Activated CD8-positive, alpha-beta T cell treated with anti-CD3 and anti-CD28 coated beads, Interleukin-2, amount 10 ng/mL, durations not matched to agents 7 days and 5 days (primary cell): ENCODE data around the gene GPC5. TPM values are rescaled to one million over a fixed set of nuclear protein-coding genes. Genes with fewer than 3 reads are reported as not detected.
"Not testable (repeated sequence)": the region's sequence is repeated elsewhere in the genome, so short reads cannot be mapped to it uniquely, and the experiment has no call there.

Experiments used
- ATAC-seq: fragments of 150-1000 bp; cut with Tn5 transposase; one replicate; pipeline ENCODE4 v1.10.0; 2021; ENCODE audit warnings: moderate library complexity
- CTCF ChIA-PET: fragments of 350-600 bp; sonication (Branson Sonifier 250); formaldehyde crosslinking; loops from one replicate; lab custom pipeline; 2021; ENCODE audit warnings: antibody characterized with exemption; lab: Charles Lee
- POLR2A ChIA-PET: fragments of 350-600 bp; sonication (Branson Sonifier 250); formaldehyde crosslinking; loops from one replicate; lab custom pipeline; 2021; ENCODE audit warnings: antibody characterized with exemption; lab: Charles Lee
- DNase-seq: peaks from one replicate; pipeline ENCODE4 v3.0.0-alpha.2; 2020
- H3K27ac Mint-ChIP-seq: one replicate; pipeline ENCODE4 v1.8.0; 2021; ENCODE audit warnings: mild to moderate bottlenecking, mixed read lengths
- H3K27me3 Mint-ChIP-seq: one replicate; pipeline ENCODE4 v1.8.0; 2021; ENCODE audit warnings: low read depth, mixed read lengths
- H3K36me3 Mint-ChIP-seq: one replicate; pipeline ENCODE4 v1.8.0; 2021; ENCODE audit warnings: low read depth, mixed read lengths
- H3K4me1 Mint-ChIP-seq: one replicate; pipeline ENCODE4 v1.8.0; 2021; ENCODE audit warnings: low read depth, mixed read lengths
- H3K4me3 Mint-ChIP-seq: one replicate; pipeline ENCODE4 v1.8.0; 2021; ENCODE audit warnings: mild to moderate bottlenecking, mixed read lengths
- H3K9me3 Mint-ChIP-seq: one replicate; pipeline ENCODE4 v1.8.0; 2022; ENCODE audit warnings: mixed read lengths; ENCODE audit not compliant: insufficient read depth
- total RNA-seq, 2 experiments: library from RNA; stranded (reverse); gene quantifications; one replicate each; pipeline ENCODE4 v1.2.3, GENCODE V29; 2021

Gene GPC5
- total RNA-seq, 2 experiments from 2014 or later = not detected

DNA sequence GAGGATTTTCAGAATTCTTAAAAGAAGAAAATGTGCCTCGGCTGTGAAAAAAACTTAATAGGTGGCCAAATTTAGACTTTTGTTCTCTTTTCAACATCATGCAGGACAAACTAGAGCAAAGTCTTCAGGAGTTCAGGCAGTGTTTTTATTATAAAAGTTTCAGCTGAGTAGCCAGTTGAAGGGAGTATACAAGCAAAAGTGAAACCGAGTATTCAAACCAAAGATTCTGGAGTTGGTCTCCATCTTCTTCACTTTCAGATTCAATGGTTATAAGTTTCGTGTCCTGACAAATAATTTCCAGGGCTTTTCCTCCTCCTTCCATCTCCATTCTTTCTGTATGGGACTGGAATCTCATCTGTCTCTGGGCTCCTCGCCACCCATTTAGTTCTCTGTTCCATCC is 379.7 kb downstream of the GPC5 start:
- H3K36me3 Mint-ChIP-seq = no peaks in the 10 kb centered on the region
- POLR2A ChIA-PET = no interaction called here
- no peak overlapping the region for H3K4me3 Mint-ChIP-seq
- DNase-seq (no peak), ATAC-seq (no peak)
- CTCF ChIA-PET = no interaction called here
- H3K9me3 Mint-ChIP-seq = no peaks in the 10 kb centered on the region
- no peaks in the 10 kb centered on the region for H3K27me3 Mint-ChIP-seq
- H3K4me1 Mint-ChIP-seq = no peaks in the 10 kb centered on the region
- H3K27ac Mint-ChIP-seq = no peak overlapping the region

DNA sequence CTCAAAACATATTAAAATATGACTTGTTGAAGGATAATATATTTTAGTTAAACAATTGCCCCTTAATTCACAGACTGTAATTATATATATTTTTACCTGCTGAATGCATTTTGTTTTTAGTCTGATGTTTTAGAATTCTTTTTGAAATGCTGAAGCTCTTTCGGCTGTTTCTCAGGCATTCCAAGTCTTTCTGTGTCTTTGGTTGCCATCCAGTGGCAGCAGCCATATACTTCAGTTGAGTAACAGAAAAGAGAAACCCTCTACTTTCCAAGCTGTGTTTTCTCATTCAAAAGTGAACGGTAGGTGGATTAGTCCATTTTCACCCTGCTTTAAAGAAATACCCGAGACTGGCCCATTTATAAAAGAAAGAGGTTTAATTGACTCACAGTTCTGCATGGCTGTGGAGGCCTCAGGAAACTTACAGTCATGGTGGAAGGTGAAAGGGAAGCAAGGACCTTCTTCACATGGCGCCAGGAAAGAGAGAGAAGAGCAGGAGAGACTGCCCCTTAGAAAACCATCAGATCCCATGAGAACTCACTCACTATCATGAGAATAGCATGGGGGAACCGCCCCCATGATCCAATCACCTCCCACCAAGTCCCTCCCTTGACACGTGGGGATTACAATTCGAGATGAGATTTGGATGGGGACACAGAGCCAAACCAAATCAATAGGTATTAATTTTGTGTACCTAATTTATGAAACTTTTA is 383.7 kb downstream of the GPC5 start:
- CTCF ChIA-PET = interaction anchor here (0.9 kb wide), 1 partner anchor 8 kb away, joined by 3 read pairs; no protein-coding TSS in a partner anchor
- DNase-seq, H3K27ac Mint-ChIP-seq, H3K9me3 Mint-ChIP-seq, H3K4me1 Mint-ChIP-seq, H3K4me3 Mint-ChIP-seq, ATAC-seq, POLR2A ChIA-PET, H3K27me3 Mint-ChIP-seq, H3K36me3 Mint-ChIP-seq: not testable (repeated sequence)

- ChIA-PET POLR2A (no interaction called here), CTCF (no interaction called here)
- no peaks in the 10 kb centered on the region for H3K4me1 Mint-ChIP-seq
- DNase-seq (no peak), ATAC-seq (no peak)
- H3K4me3 Mint-ChIP-seq = no peak overlapping the region
- peaks cover 5% of the 10 kb centered on the region for H3K9me3 Mint-ChIP-seq
- no peak overlapping the region for H3K27ac Mint-ChIP-seq
- H3K27me3 Mint-ChIP-seq = no peaks in the 10 kb centered on the region
- H3K36me3 Mint-ChIP-seq = no peaks in the 10 kb centered on the region
These were observed 387.2 kb downstream of the GPC5 start for GRCh38 chr13:91785431-91786119.

- Mint-ChIP-seq H3K27ac (no peak overlapping the region), H3K4me3 (no peak overlapping the region), H3K4me1 (no peaks in the 10 kb centered on the region), H3K36me3 (no peaks in the 10 kb centered on the region), H3K9me3 (no peaks in the 10 kb centered on the region), H3K27me3 (no peaks in the 10 kb centered on the region)
- ChIA-PET POLR2A (no interaction called here), CTCF (no interaction called here)
- DNase-seq = no peak
- no peak for ATAC-seq
These were observed 393.6 kb downstream of the GPC5 start for GRCh38 chr13:91792054-91792453.

GRCh38 chr13:91797567-91797966 is 399.1 kb downstream of the GPC5 start:
- ChIA-PET POLR2A (no interaction called here), CTCF (no interaction called here)
- no peak overlapping the region for H3K27ac Mint-ChIP-seq
- H3K27me3 Mint-ChIP-seq = no peaks in the 10 kb centered on the region
- H3K9me3 Mint-ChIP-seq = no peaks in the 10 kb centered on the region
- H3K36me3 Mint-ChIP-seq = no peaks in the 10 kb centered on the region
- no peak overlapping the region for H3K4me3 Mint-ChIP-seq
- H3K4me1 Mint-ChIP-seq = no peaks in the 10 kb centered on the region
- no peak for DNase-seq
- no peak for ATAC-seq

DNA sequence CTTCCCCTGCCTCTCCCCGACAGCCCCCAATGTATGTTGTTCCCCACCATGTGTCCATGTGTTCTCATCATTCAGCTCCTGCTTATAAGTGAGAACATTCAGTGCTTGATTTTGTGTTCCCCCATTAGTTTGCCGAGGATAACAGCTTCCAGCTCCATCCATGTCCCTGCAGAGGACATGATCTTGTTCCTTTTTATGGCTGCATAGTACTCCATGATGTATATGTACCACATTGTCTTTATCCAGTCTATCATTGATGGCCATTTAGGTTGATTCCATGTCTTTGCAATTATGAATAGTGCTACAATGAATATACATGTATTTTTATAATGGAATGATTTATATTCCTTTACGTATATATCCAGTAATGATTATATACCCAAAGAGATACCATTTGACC is 399.9 kb downstream of the GPC5 start:
- H3K27ac Mint-ChIP-seq, H3K36me3 Mint-ChIP-seq, DNase-seq, H3K4me1 Mint-ChIP-seq, H3K4me3 Mint-ChIP-seq, CTCF ChIA-PET, H3K9me3 Mint-ChIP-seq, POLR2A ChIA-PET, ATAC-seq, H3K27me3 Mint-ChIP-seq: not testable (repeated sequence)

DNA sequence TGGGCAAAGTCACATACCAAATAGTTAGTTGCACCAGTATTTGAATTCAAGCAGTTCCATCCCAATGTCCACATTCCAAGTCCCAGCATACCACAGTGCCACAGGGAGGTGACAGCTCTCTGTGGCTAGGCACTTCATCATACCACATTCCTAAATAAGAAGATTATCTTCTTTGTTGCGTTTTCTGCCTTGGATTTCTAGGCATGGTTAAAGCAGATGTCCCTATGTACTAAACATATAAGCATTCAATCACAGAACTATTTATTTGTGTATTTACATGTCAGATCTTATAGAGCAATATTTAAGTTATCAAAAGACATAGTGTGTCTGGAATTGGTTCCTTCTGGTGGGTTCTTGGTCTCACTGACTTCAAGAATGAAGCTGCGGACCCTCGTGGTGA is 403.4 kb downstream of the GPC5 start:
- H3K27ac Mint-ChIP-seq, ATAC-seq, H3K9me3 Mint-ChIP-seq, H3K4me3 Mint-ChIP-seq, H3K4me1 Mint-ChIP-seq, CTCF ChIA-PET, POLR2A ChIA-PET, H3K27me3 Mint-ChIP-seq, H3K36me3 Mint-ChIP-seq, DNase-seq: not testable (repeated sequence)

DNA sequence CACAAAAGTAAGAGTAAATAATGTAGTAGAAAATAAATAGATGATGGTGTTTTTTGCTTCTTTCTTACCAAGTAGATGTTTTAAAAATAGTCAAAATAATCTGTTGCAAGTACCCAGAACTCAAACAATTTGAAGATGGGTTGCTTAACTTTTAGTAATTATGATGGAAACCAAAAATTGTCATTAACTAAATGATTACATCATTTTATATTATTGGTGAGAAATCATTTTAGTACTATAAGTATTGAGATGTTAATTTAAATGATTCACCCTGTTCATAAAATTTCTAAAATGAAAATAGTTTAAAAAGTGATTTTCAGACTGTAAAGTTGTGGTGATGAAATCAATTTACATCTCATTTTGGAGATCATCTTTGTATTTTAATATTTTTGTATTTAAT is 404.5 kb downstream of the GPC5 start:
- H3K36me3 Mint-ChIP-seq = no peaks in the 10 kb centered on the region
- ATAC-seq = no peak
- CTCF ChIA-PET = no interaction called here

GRCh38 chr13:91804724-91805123 is 406.3 kb downstream of the GPC5 start:
- Mint-ChIP-seq H3K4me3 (no peak overlapping the region), H3K4me1 (no peaks in the 10 kb centered on the region), H3K27me3 (no peaks in the 10 kb centered on the region), H3K9me3 (no peaks in the 10 kb centered on the region), H3K27ac (no peak overlapping the region), H3K36me3 (no peaks in the 10 kb centered on the region)
- DNase-seq = no peak
- POLR2A ChIA-PET = no interaction called here
- ATAC-seq = no peak
- CTCF ChIA-PET = no interaction called here

More for the DNA sequence above, 404.5 kb downstream of the GPC5 start:
- Mint-ChIP-seq H3K4me1 (no peaks in the 10 kb centered on the region), H3K9me3 (no peaks in the 10 kb centered on the region), H3K27me3 (no peaks in the 10 kb centered on the region), H3K27ac (no peak overlapping the region), H3K4me3 (no peak overlapping the region)
- DNase-seq = no peak
- POLR2A ChIA-PET = no interaction called here

DNA sequence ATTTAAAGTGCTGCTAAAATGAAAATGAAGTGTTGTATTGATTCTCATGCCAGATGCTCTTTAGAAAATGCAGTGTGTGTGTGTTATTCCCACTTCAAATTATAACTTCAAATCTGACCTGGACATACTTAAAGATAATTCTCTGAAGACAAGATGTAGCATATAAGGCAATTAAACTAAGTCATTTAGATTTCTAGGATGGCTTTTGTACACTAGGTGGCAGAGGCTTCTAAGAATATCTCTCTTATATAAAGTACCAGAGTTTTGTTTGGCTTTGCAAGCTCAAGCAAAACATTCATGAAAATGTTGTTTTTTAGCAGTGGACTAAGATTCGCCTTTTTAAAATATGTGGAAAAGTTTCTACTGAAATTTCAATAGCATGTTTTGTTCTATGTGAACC is 407.2 kb downstream of the GPC5 start:
- DNase-seq = no peak
- H3K36me3 Mint-ChIP-seq = no peaks in the 10 kb centered on the region
- no peaks in the 10 kb centered on the region for H3K9me3 Mint-ChIP-seq
- ChIA-PET POLR2A (no interaction called here), CTCF (no interaction called here)
- no peak overlapping the region for H3K27ac Mint-ChIP-seq
- no peak overlapping the region for H3K4me3 Mint-ChIP-seq
- no peaks in the 10 kb centered on the region for H3K27me3 Mint-ChIP-seq
- no peaks in the 10 kb centered on the region for H3K4me1 Mint-ChIP-seq
- no peak for ATAC-seq

DNA sequence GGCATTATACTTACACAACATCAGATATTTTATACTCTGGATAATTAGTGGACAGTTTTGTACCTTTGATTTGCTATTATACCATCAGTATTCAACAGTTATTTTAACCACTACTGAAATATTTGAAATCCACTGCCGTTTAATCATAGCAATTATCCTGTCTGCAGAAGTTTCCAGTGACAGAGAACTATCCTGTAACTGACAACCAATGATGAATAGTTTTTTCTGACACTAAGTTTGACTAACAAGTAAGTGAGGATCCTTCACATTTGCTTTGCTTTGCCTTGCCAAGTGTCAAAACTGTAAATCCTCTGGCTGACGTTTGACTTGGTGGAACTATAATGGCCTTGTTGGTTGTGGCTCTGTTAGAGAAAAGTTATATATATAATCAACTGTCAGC is 410.7 kb downstream of the GPC5 start:
- ChIA-PET POLR2A (no interaction called here), CTCF (no interaction called here)
- Mint-ChIP-seq H3K36me3 (no peaks in the 10 kb centered on the region), H3K9me3 (no peaks in the 10 kb centered on the region), H3K27me3 (no peaks in the 10 kb centered on the region), H3K27ac (no peak overlapping the region), H3K4me3 (no peak overlapping the region), H3K4me1 (no peaks in the 10 kb centered on the region)
- DNase-seq = no peak
- no peak for ATAC-seq

GRCh38 chr13:91813253-91813652 is 414.8 kb downstream of the GPC5 start:
- no peaks in the 10 kb centered on the region for H3K27me3 Mint-ChIP-seq
- H3K4me1 Mint-ChIP-seq = no peaks in the 10 kb centered on the region
- H3K9me3 Mint-ChIP-seq = no peaks in the 10 kb centered on the region
- ATAC-seq (no peak), DNase-seq (no peak)
- no peak overlapping the region for H3K4me3 Mint-ChIP-seq
- CTCF ChIA-PET = no interaction called here
- POLR2A ChIA-PET = no interaction called here
- no peaks in the 10 kb centered on the region for H3K36me3 Mint-ChIP-seq
- H3K27ac Mint-ChIP-seq = no peak overlapping the region
